HG02571 (cell line): ENCODE data around the gene CHCHD4.

ENCODE experiments used
- ATAC-seq: cut with Tn5 transposase; IDR thresholded peaks from one replicate; pipeline ENCODE4 v1.9.1; 2021; ENCODE audit warnings: mild to moderate bottlenecking, moderate library complexity; ENCODE audit not compliant: unreplicated experiment

CHCHD4 gene

GRCh38 chr3:14138109-14138877 is 13.6 kb upstream of the CHCHD4 start:
- no peak for ATAC-seq

- ATAC-seq = no peak
Measured at GRCh38 chr3:14137445-14137844, 12.8 kb upstream of the CHCHD4 start.

GRCh38 chr3:14137004-14137403 is 12.3 kb upstream of the CHCHD4 start:
- ATAC-seq = no peak

GRCh38 chr3:14135581-14135980 is 10.9 kb upstream of the CHCHD4 start:
- ATAC-seq = no peak

- no peak for ATAC-seq
Measured at GRCh38 chr3:14134291-14134690, 9.6 kb upstream of the CHCHD4 start.

GRCh38 chr3:14133876-14134275 is 9.2 kb upstream of the CHCHD4 start:
- ATAC-seq = no peak

GRCh38 chr3:14133188-14133800 is 8.6 kb upstream of the CHCHD4 start:
- no peak for ATAC-seq

GRCh38 chr3:14132689-14133088 is 8.0 kb upstream of the CHCHD4 start:
- no peak for ATAC-seq

- ATAC-seq = no peak
Measured at GRCh38 chr3:14132120-14132519, 7.5 kb upstream of the CHCHD4 start.

GRCh38 chr3:14131134-14131533 is 6.5 kb upstream of the CHCHD4 start:
- no peak for ATAC-seq

GRCh38 chr3:14130707-14131106 is 6.0 kb upstream of the CHCHD4 start:
- ATAC-seq = no peak

GRCh38 chr3:14130230-14130629 is 5.6 kb upstream of the CHCHD4 start:
- ATAC-seq = no peak

- ATAC-seq = no peak
Measured at GRCh38 chr3:14129296-14129695, 4.6 kb upstream of the CHCHD4 start.

GRCh38 chr3:14128724-14129123 is 4.1 kb upstream of the CHCHD4 start:
- no peak for ATAC-seq

GRCh38 chr3:14127516-14128161 is 3.0 kb upstream of the CHCHD4 start:
- ATAC-seq = no peak

GRCh38 chr3:14126887-14127505 is 2.3 kb upstream of the CHCHD4 start:
- no peak for ATAC-seq

- ATAC-seq = no peak
Measured at GRCh38 chr3:14126017-14126886, 1.6 kb upstream of the CHCHD4 start.

GRCh38 chr3:14125193-14126016 is 735 bp upstream of the CHCHD4 start:
- ATAC-seq = peak; percentile 27

GRCh38 chr3:14124223-14124614 is 451 bp downstream of the CHCHD4 start:
- peak; percentile 46 for ATAC-seq
